ENCODE measurements around the gene IFT172.

- TF ChIP-seq CTCF (IDR thresholded peaks at IDR 0.05) (no peak), POLR2A (IDR thresholded peaks at IDR 0.05) (no peak)
Measured at GRCh38 chr2:27453968-27454367, 35.6 kb downstream of the IFT172 start.
